DMS53 treated with DMSO at 0.1 percent for 48 hours (cell line): ENCODE data around the gene SOHLH2.

ENCODE experiments used
- DNase-seq: peaks from one replicate; lab custom pipeline; 2025; ENCODE audit not compliant: unreplicated experiment; lab: John Stamatoyannopoulos, UW

Gene SOHLH2

GRCh38 chr13:36214163-36214921 lies at the start of gene SOHLH2:
Gene SOHLH2, minus strand, starts transcription at chr13:36214556. Its CDS starts 30 bp downstream, at chr13:36214526.
- DNase-seq, result no peak

- DNase-seq, result no peak
These were observed 47.6 kb upstream of the SOHLH2 start for GRCh38 chr13:36261976-36262375.

GRCh38 chr13:36261011-36261410 lies 46.7 kb upstream of the SOHLH2 start:
- DNase-seq, result no peak

- DNase-seq, result no peak
These were observed 45.2 kb upstream of the SOHLH2 start for GRCh38 chr13:36259361-36260137.

- DNase-seq, result no peak
These were observed 44.5 kb upstream of the SOHLH2 start for GRCh38 chr13:36258831-36259230.

GRCh38 chr13:36251526-36251925 lies 37.2 kb upstream of the SOHLH2 start:
- DNase-seq, result peak; percentile 28

GRCh38 chr13:36251017-36251416 lies 36.7 kb upstream of the SOHLH2 start:
- no peak for DNase-seq

- no peak for DNase-seq
These were observed 34.3 kb upstream of the SOHLH2 start for GRCh38 chr13:36248700-36249099.

- DNase-seq, result no peak
These were observed 30.6 kb upstream of the SOHLH2 start for GRCh38 chr13:36244990-36245389.

- DNase-seq, result no peak
These were observed 29.7 kb upstream of the SOHLH2 start for GRCh38 chr13:36244073-36244472.

- DNase-seq, result no peak
These were observed 28.4 kb upstream of the SOHLH2 start for GRCh38 chr13:36242761-36243160.

GRCh38 chr13:36231236-36231635 lies 16.9 kb upstream of the SOHLH2 start:
- DNase-seq, result no peak

- DNase-seq, result no peak
These were observed 10.4 kb upstream of the SOHLH2 start for GRCh38 chr13:36224730-36225129.

- DNase-seq, result no peak
These were observed 5.5 kb upstream of the SOHLH2 start for GRCh38 chr13:36219883-36220282.

- no peak for DNase-seq
These were observed 3.1 kb upstream of the SOHLH2 start for GRCh38 chr13:36217456-36217855.

GRCh38 chr13:36212789-36213188 lies 1.6 kb downstream of the SOHLH2 start:
- DNase-seq, result no peak

- DNase-seq, result peak; percentile 10
These were observed 2.8 kb downstream of the SOHLH2 start for GRCh38 chr13:36211567-36211966.

GRCh38 chr13:36210738-36211137 lies 3.6 kb downstream of the SOHLH2 start:
- DNase-seq, result no peak

GRCh38 chr13:36207672-36208071 lies 6.7 kb downstream of the SOHLH2 start:
- no peak for DNase-seq

- DNase-seq, result no peak
These were observed 21.1 kb downstream of the SOHLH2 start for GRCh38 chr13:36193151-36193855.

GRCh38 chr13:36192166-36192565 lies 22.2 kb downstream of the SOHLH2 start:
- DNase-seq, result no peak

- no peak for DNase-seq
These were observed 23.6 kb downstream of the SOHLH2 start for GRCh38 chr13:36190771-36191170.
